NCI-H1092 (cell line): ENCODE data around the gene NHS.
"Not testable (repeated sequence)": the region's sequence is repeated elsewhere in the genome, so short reads cannot be mapped to it uniquely, and the experiment has no call there.

Source experiments
- DNase-seq: peaks from one replicate; lab custom pipeline; 2025; lab: John Stamatoyannopoulos, UW

The NHS gene

GRCh38 chrX:17549107-17549651 is 174.2 kb downstream of the NHS start:
- DNase-seq, result peak; percentile 35

DNA sequence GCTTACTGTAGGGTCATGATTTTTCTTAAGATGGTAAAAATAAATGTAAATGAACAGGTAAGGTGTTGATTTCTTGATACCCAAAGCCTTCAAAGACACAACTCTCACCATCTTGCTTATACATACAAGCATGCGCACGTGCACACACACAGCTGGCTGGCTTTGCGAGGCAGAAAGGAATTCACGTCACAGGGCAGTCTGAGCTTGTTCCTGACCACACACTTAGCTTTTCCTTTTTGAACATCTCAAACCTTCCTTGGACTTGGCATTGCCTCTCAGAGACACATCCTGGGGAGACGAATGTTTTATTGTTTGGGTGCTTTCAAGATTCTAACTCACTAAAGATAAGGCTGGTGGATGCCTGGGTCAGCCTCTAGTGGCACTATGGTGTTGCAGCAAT is 175.0 kb downstream of the NHS start:
- no peak for DNase-seq

DNA sequence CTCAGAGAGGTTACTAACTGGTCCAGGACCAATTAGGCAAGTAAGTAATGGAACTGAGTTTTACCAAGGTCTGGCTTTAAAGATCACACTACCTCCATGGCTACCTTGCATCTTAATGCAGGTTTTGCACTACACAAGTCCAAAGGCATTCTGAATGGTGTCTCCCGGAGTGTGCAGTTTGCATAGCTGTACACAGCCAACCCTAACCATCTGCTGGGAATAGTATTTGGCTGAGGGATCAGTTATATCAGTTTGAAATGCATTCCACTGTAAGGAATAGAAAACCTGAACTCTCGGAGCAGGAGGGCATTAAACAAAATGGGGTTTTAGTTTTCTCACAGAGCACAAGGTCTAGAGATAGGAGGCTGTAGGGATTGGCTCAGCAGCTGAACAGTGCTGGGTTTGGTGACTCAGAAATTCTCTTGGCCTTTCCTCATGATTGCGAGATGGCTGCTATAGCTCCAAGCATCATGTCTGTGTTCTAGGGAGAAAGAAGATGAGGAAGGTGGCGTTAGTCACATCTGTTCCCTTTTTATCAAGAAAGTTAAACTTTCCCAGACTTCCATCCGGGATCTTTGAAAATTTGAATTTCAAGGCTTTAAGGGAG is 177.1 kb downstream of the NHS start:
- DNase-seq, result no peak

DNA sequence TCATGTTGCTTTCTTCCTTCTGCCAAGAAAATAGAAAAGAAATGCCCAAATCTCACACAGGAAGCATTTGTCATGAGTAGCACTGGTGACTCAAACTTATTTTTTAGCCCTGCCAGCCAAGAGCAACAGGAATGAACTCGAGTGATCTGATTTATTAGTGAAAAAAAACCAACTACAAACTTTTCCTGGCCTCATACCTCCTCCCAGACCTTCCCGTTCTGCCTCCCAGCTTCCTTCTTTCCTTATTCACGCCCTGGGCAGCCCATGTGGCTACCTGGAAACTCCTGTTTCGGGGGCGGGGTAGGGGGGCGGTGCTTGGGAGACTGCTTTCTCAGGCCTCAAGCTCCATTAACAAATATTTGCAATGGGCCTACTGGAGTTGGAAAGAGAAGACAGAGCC is 178.5 kb downstream of the NHS start:
- DNase-seq, result no peak

- DNase-seq, result no peak
Measured at GRCh38 chrX:17553961-17554482, 179.0 kb downstream of the NHS start.

- no peak for DNase-seq
Measured at GRCh38 chrX:17554914-17555313, 179.9 kb downstream of the NHS start.

- DNase-seq, result no peak
Measured at GRCh38 chrX:17555846-17556245, 180.8 kb downstream of the NHS start.

DNA sequence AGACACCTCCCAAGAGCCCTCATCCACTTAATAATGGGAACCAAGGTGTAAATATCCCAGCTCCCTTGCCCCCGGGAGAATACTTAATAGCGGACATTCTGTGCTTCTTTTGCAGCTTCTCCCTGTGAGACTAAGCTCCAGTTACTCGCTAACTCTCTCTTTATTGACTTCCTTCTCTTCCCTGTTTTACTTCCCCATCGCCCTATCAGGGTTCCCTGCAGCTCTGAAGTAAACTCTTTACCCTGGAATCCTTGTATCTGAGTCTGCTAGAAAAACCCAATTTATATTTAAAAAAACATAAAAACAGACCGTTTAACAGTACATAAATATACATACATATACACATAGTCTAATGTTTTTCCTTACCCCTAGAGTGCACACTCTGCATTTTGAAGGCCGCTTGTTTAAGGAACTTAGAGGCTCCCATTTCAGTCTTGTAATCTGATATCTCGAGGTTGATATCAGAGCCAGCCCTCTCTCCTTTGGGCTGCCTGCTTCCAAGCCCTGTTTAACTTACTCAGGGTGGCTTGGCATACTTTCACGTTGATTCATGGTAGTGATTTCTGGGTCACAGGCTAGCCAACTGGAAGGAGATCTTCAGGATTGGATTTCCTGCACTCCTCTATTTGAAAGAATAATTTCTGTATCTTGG is 184.9 kb downstream of the NHS start:
- DNase-seq, result no peak

- no peak for DNase-seq
Measured at GRCh38 chrX:17560385-17560784, 185.4 kb downstream of the NHS start.

- no peak for DNase-seq
Measured at GRCh38 chrX:17563076-17563475, 188.1 kb downstream of the NHS start.

GRCh38 chrX:17563515-17563914 is 188.5 kb downstream of the NHS start:
- DNase-seq, result no peak

GRCh38 chrX:17564689-17565409 is 189.8 kb downstream of the NHS start:
- DNase-seq, result no peak

GRCh38 chrX:17566740-17567139 is 191.7 kb downstream of the NHS start:
- DNase-seq, result no peak

GRCh38 chrX:17567187-17567586 is 192.2 kb downstream of the NHS start:
- DNase-seq, result no peak

DNA sequence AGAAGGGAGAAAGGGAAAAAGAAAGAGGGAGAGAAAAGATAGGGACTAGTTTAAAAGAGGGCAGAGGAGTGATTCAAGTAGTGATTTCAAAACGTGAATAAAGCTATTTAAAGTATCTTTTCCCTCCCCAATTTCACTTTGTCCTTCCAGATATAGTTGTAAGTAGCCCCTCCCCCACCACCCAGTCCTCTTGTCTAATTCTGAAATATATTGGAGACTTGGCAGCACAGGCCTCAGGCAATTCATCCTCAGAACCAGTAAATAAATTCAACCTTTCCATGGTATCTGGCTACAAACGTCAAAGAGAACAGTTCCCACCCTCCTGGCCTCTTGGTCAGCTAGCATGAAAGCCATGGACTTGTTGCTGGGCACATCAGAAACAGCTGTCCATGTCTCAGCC is 192.8 kb downstream of the NHS start:
- no peak for DNase-seq

DNA sequence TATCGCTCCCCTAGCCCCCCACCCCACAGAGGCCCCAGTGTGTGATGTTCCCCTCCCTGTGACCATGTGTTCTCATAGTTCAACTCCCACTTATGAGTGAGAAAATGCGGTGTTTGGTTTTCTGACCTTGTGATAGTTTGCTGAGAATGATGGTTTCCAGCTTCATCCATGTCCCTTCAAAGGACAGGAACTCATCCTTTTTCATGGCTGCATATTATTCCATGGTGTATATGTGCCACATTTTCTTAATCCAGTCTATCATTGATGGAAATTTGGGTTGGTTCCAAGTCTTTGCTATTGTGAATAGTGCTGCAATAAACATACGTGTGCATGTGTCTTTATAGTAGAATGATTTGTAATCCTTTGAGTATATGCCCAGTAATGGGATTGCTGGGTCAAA is 193.8 kb downstream of the NHS start:
- not testable (repeated sequence) for DNase-seq

GRCh38 chrX:17579026-17579425 is 204.0 kb downstream of the NHS start:
- no peak for DNase-seq

- DNase-seq, result no peak
Measured at GRCh38 chrX:17580539-17581152, 205.6 kb downstream of the NHS start.

DNA sequence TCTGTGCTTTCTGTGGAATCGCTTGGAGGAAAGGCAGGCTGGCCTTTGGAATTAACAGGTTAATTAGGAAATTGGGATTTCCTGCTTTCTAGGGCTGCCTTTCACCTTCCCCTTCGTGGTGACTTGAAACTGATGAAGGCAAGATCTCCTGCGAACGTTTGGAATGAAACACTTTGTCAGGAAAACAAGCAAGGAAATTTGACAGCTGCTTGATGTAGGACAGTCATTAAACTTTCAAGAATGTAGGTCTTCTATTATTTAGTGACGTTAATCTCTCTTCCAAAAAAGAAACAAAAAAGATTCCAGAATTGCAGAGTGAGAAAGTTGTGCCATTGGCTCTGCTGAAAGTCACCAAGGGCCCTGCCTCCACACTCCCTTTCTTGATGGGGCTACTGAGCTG is 206.6 kb downstream of the NHS start:
- DNase-seq, result no peak

- DNase-seq, result no peak
Measured at GRCh38 chrX:17584248-17584681, 209.3 kb downstream of the NHS start.

DNA sequence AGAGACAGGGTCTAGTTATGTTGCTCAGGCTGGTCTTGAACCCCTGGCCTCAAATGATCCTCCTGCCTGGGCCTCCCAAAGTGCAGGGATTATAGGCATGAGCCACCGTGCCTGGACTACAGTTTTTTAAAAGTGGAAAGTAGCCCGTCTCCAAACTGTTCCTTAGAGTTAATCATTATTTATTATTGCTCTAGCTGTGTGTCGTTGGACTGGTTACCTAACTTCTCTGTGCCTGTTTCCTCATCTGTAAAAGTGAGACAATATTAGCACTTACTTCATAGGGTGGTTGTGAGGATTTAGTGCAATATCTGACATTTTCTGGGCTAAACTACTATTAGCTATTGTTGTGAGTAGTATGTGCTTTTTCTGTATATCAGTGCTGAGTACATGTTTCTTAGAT is 210.0 kb downstream of the NHS start:
- DNase-seq, result no peak

DNA sequence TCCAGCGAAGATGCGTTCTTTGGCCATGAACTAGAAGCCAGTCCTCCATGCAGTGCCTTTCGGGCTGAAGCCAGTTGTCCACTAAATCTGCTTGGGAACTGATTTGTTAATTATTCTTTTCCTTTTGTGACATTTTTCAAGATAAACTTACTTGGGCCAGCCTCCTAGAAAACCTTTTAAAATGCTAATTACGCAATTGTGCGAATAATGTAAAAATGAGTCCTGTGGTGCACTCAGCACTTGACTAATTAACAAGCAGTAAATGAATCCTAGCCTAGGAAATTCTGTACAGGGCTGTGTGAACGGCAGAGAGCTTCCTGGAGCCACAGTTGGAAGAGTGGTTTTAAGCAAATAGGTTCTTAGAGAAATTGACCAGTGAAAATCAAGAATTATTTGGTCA is 212.4 kb downstream of the NHS start:
- no peak for DNase-seq
